ENCODE data around the gene FLCN.

Gene FLCN

DNA sequence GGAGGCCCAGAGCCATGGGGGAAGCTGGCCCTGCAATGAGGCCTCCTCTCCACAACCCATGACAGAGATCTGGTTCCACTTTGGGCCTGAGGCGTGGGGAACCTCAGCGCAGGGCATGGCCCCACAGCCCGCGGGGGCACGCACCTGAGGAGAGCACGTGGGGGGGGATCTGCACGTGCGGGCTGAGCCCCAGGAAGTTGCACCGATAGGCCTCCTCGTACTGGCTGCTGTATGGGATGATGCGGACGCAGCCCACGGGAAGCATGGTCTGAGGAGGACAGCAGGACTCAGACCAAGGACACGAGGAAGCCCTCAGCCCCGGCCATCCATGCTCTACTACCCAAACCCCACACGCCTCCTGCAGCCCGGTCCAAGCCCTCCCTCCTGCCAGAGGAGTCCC, 20.7 kb downstream of the FLCN start:
- TF ChIP-seq, protein P1, sequence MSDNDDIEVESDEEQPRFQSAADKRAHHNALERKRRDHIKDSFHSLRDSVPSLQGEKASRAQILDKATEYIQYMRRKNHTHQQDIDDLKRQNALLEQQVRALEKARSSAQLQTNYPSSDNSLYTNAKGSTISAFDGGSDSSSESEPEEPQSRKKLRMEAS (IDR thresholded peaks at IDR 0.05): no peak
- TF ChIP-seq ZBTB7A (IDR thresholded peaks at IDR 0.05; ENCODE audit: low read depth): no peak
- TF ChIP-seq CEBPB (IDR thresholded peaks at IDR 0.05): no peak
- no peak for TF ChIP-seq TCF12 (IDR thresholded peaks at IDR 0.05; ENCODE audit: low read depth)
- no peak for TF ChIP-seq TEAD4 (IDR thresholded peaks at IDR 0.05)
- no peak for TF ChIP-seq NFIC (IDR thresholded peaks at IDR 0.05)
- no peak for TF ChIP-seq EGR1 (IDR thresholded peaks at IDR 0.05)
- TF ChIP-seq EP300 (IDR thresholded peaks at IDR 0.05; ENCODE audit: borderline replicate concordance): no peak
- TF ChIP-seq TAF1 (IDR thresholded peaks at IDR 0.05; ENCODE audit: low read depth): no peak
- no peak for TF ChIP-seq YY1 (IDR thresholded peaks at IDR 0.05; ENCODE audit: low read depth)
- no peak for TF ChIP-seq CREB1 (IDR thresholded peaks at IDR 0.05; ENCODE audit: low read depth)
- TF ChIP-seq, protein P2, sequence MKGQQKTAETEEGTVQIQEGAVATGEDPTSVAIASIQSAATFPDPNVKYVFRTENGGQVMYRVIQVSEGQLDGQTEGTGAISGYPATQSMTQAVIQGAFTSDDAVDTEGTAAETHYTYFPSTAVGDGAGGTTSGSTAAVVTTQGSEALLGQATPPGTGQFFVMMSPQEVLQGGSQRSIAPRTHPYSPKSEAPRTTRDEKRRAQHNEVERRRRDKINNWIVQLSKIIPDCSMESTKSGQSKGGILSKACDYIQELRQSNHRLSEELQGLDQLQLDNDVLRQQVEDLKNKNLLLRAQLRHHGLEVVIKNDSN (IDR thresholded peaks at IDR 0.05): no peak
- no peak for TF ChIP-seq RAD21 (IDR thresholded peaks at IDR 0.05; ENCODE audit: low read depth)
- TF ChIP-seq FOXM1 (IDR thresholded peaks at IDR 0.05; ENCODE audit: borderline replicate concordance, low read depth): no peak
- TF ChIP-seq, protein P3, sequence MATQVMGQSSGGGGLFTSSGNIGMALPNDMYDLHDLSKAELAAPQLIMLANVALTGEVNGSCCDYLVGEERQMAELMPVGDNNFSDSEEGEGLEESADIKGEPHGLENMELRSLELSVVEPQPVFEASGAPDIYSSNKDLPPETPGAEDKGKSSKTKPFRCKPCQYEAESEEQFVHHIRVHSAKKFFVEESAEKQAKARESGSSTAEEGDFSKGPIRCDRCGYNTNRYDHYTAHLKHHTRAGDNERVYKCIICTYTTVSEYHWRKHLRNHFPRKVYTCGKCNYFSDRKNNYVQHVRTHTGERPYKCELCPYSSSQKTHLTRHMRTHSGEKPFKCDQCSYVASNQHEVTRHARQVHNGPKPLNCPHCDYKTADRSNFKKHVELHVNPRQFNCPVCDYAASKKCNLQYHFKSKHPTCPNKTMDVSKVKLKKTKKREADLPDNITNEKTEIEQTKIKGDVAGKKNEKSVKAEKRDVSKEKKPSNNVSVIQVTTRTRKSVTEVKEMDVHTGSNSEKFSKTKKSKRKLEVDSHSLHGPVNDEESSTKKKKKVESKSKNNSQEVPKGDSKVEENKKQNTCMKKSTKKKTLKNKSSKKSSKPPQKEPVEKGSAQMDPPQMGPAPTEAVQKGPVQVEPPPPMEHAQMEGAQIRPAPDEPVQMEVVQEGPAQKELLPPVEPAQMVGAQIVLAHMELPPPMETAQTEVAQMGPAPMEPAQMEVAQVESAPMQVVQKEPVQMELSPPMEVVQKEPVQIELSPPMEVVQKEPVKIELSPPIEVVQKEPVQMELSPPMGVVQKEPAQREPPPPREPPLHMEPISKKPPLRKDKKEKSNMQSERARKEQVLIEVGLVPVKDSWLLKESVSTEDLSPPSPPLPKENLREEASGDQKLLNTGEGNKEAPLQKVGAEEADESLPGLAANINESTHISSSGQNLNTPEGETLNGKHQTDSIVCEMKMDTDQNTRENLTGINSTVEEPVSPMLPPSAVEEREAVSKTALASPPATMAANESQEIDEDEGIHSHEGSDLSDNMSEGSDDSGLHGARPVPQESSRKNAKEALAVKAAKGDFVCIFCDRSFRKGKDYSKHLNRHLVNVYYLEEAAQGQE (IDR thresholded peaks at IDR 0.05; ENCODE audit: low read depth): no peak

DNA sequence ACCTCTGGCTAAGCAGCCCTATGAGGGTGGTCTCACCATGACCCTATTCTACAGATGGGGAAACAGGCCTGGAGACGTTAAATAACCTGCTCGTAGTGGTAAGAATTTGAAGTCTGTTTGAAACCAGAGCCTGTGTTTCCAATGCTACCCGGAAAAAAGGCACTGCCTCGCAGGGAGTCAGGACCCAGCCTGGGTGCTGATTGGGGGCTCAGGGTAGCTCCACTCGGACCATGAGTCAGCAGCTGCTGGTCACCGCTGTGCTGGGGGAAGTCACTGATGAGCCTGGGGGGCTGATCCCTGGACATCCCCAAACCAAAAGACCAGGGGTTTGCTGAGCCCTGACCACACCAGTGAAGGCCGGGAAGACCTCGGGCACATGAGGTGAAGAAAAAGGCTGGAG, 21.4 kb downstream of the FLCN start:
- no peak for TF ChIP-seq FOXM1 (IDR thresholded peaks at IDR 0.05; ENCODE audit: borderline replicate concordance, low read depth)
- no peak for TF ChIP-seq YY1 (IDR thresholded peaks at IDR 0.05; ENCODE audit: low read depth)
- TF ChIP-seq, protein P2 (IDR thresholded peaks at IDR 0.05): no peak
- TF ChIP-seq, protein P1 (IDR thresholded peaks at IDR 0.05): no peak
- TF ChIP-seq TCF12 (IDR thresholded peaks at IDR 0.05; ENCODE audit: low read depth): no peak
- no peak for TF ChIP-seq NFIC (IDR thresholded peaks at IDR 0.05)
- TF ChIP-seq, protein P3 (IDR thresholded peaks at IDR 0.05; ENCODE audit: low read depth): no peak
- no peak for TF ChIP-seq RAD21 (IDR thresholded peaks at IDR 0.05; ENCODE audit: low read depth)
- TF ChIP-seq CREB1 (IDR thresholded peaks at IDR 0.05; ENCODE audit: low read depth): no peak
- no peak for TF ChIP-seq EGR1 (IDR thresholded peaks at IDR 0.05)
- TF ChIP-seq CEBPB (IDR thresholded peaks at IDR 0.05): no peak
- TF ChIP-seq EP300 (IDR thresholded peaks at IDR 0.05; ENCODE audit: borderline replicate concordance): no peak
- no peak for TF ChIP-seq TAF1 (IDR thresholded peaks at IDR 0.05; ENCODE audit: low read depth)
- TF ChIP-seq TEAD4 (IDR thresholded peaks at IDR 0.05): no peak
- no peak for TF ChIP-seq ZBTB7A (IDR thresholded peaks at IDR 0.05; ENCODE audit: low read depth)

DNA sequence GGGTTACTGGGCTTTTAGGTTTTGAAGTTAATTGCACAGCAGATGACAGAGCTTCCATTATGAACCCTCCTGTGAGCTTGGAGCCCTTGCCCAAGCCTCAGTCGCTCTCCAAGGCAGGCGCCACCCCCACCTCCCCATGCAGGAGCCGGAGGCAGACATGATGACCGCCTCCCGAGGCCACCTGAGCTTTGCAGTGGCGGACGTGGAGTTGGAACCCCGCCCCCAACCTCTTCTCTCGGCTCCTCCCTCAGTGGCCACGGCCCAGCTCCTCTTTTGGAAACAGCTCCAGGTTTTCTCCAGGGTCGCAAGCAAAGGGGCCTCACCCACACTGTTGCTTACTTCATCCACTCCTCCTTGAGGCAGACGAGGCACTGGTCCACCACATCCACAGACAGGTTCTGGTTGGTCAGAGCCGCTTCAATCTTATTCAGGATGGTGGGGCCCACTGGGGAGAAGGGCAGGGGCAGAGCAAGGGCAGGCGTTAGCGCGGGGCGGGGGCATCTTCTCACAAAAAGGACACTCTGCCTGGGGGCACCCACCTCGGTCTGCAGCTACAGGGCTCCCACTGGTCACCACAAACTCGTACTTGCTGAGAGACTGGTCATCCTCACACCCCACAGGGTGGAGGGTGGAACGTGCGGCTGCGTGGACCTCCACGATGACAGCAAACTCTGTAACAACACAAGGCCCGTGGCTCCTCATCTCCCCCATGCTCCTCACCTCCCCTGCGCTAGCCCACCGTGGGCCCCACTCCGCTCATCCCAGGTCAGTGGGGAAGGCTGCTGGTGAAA, 22.1 kb downstream of the FLCN start:
- TF ChIP-seq FOXM1 (IDR thresholded peaks at IDR 0.05; ENCODE audit: borderline replicate concordance, low read depth): no peak
- no peak for TF ChIP-seq RAD21 (IDR thresholded peaks at IDR 0.05; ENCODE audit: low read depth)
- TF ChIP-seq CREB1 (IDR thresholded peaks at IDR 0.05; ENCODE audit: low read depth): no peak
- TF ChIP-seq TCF12 (IDR thresholded peaks at IDR 0.05; ENCODE audit: low read depth): no peak
- no peak for TF ChIP-seq NFIC (IDR thresholded peaks at IDR 0.05)
- TF ChIP-seq EP300 (IDR thresholded peaks at IDR 0.05; ENCODE audit: borderline replicate concordance): no peak
- no peak for TF ChIP-seq EGR1 (IDR thresholded peaks at IDR 0.05)
- TF ChIP-seq, protein P2 (IDR thresholded peaks at IDR 0.05): no peak
- no peak for TF ChIP-seq TEAD4 (IDR thresholded peaks at IDR 0.05)
- TF ChIP-seq, protein P1 (IDR thresholded peaks at IDR 0.05): no peak
- no peak for TF ChIP-seq TAF1 (IDR thresholded peaks at IDR 0.05; ENCODE audit: low read depth)
- TF ChIP-seq, protein P3 (IDR thresholded peaks at IDR 0.05; ENCODE audit: low read depth): no peak
- TF ChIP-seq ZBTB7A (IDR thresholded peaks at IDR 0.05; ENCODE audit: low read depth): no peak
- TF ChIP-seq CEBPB (IDR thresholded peaks at IDR 0.05): no peak
- no peak for TF ChIP-seq YY1 (IDR thresholded peaks at IDR 0.05; ENCODE audit: low read depth)
